AML-193 (cell line): ENCODE data around the gene SURF2.

Experiments
- DNase-seq, 2 experiments: peaks; one replicate each; lab custom pipeline; 2025; lab: John Stamatoyannopoulos, UW

The SURF2 gene

GRCh38 chr9:133354766-133355165 lies 1.6 kb upstream of the SURF2 start:
- peak; percentile 41 to 60 for DNase-seq

GRCh38 chr9:133355881-133356357 lies 431 bp upstream of the SURF2 start:
- no peak for DNase-seq

GRCh38 chr9:133357656-133358055 lies 1.3 kb downstream of the SURF2 start:
- no peak for DNase-seq

GRCh38 chr9:133359399-133360175 lies 3.2 kb downstream of the SURF2 start:
- DNase-seq, result no peak

- DNase-seq, result no peak
Observed at GRCh38 chr9:133360400-133361393, 4.3 kb downstream of the SURF2 start.

- DNase-seq, result no peak
Observed at GRCh38 chr9:133361507-133362092, 5.2 kb downstream of the SURF2 start.

- DNase-seq, result no peak
Observed at GRCh38 chr9:133362359-133363044, 6.2 kb downstream of the SURF2 start.

GRCh38 chr9:133366435-133366834 lies 10.1 kb downstream of the SURF2 start:
- DNase-seq, result no peak

- DNase-seq, result no peak
Observed at GRCh38 chr9:133367221-133367620, 10.9 kb downstream of the SURF2 start.

GRCh38 chr9:133367778-133368177 lies 11.4 kb downstream of the SURF2 start:
- no peak for DNase-seq

GRCh38 chr9:133368249-133368881 lies 12.0 kb downstream of the SURF2 start:
- no peak for DNase-seq

- no peak for DNase-seq
Observed at GRCh38 chr9:133369422-133369821, 13.1 kb downstream of the SURF2 start.

GRCh38 chr9:133369933-133370332 lies 13.6 kb downstream of the SURF2 start:
- DNase-seq, result no peak

- no peak for DNase-seq
Observed at GRCh38 chr9:133370685-133371084, 14.3 kb downstream of the SURF2 start.

- no peak for DNase-seq
Observed at GRCh38 chr9:133371261-133371711, 14.9 kb downstream of the SURF2 start.

- DNase-seq, result no peak
Observed at GRCh38 chr9:133372144-133372543, 15.8 kb downstream of the SURF2 start.

- DNase-seq, result peak; percentile 32 to 57
Observed at GRCh38 chr9:133374612-133375115, 18.3 kb downstream of the SURF2 start.

GRCh38 chr9:133375116-133375723 lies 18.9 kb downstream of the SURF2 start:
- DNase-seq, result peak; percentile 21 to 32

- peak; percentile 87 to 88 for DNase-seq
Observed at GRCh38 chr9:133375724-133376654, 19.6 kb downstream of the SURF2 start, which contains the start of the genes STKLD1 and SURF4. Gene STKLD1, plus strand, starts transcription at chr9:133376366. Its CDS starts 108 bp downstream, at chr9:133376474. Gene SURF4, minus strand, starts transcription at chr9:133376060. Its CDS starts 91 bp downstream, at chr9:133375969.
